ENCODE results near the gene CUL1.

CUL1 gene

DNA sequence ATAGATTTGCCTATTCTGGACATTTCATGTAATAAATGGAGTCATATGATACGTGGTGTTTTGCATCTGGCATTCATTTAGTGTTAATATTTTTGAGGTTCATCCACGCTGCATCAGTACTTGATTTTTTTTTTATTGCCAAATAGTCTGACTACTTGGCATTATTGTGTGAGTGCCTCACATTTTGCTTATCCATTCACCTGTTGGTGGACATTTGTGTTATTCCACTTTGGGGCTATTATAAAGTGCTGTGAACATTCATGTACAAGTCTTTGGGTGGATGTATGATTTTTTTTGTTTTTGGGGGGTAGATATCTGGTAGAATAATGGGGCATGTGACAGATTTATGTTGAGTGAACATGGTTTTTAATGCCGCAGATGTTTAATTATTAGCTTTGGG is 19.7 kb downstream of the CUL1 start:
- DNase-seq (ENCODE audit: low read depth in 2 of 2): no peak

DNA sequence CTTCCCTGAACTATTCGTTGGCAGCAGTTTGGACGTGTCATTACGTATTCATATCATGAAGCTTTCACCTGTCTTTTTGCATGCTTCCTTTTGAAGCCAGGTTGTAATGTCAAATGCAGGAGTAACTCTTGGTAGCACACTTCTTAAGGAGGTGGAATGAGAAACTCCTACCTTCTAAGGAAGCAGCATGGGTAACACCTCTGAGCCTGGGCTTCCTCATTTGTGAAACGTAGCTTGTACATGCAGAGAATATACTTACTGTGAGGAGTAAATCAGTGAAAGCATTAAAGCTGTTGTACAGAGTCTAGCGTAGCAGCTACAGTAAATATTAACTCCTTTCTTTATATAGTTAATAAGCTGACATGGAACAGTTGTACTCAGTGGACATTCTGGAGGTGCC is 21.1 kb downstream of the CUL1 start:
- no peak for DNase-seq (ENCODE audit: low read depth in 2 of 2)

DNA sequence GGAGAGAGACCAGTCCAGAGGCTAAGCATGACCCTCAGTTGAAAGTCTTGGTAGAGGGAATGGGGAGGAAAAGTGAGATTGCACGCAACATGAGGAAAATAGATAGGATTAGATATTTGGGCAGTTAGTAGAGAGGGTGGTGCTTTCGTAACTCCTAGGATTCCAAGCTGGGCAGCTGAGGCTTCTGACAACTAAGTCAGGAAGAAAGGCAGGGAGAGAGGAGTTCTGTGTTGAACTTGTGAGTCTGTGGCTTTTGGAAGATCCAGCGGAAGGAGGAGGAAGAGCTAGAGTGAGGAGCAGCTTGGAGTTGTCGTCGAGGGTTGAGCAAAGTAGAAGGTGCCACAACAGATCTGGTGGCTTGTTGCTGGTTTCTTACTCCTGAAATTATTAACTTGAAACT is 21.8 kb downstream of the CUL1 start:
- no peak for DNase-seq (ENCODE audit: low read depth in 2 of 2)

DNA sequence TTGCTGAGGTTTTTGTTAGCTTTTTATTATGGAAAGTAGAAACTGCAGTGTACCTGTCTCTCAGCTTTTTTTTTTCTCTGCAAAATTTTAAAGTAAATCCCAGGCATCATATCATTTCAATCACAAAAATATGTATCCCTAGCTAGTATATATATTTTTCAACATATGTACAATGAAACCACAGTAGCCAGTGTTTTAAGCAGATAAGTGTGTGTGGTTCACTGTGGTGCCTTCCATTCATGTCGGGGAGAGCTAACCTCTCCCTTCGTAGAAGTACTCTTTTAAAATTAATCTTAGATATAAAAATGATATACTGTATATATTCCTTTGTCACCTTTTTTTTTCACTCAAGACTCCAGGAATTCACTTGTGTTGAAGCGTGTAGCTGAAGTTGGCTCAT is 22.7 kb downstream of the CUL1 start:
- no peak for DNase-seq (ENCODE audit: low read depth in 2 of 2)

DNA sequence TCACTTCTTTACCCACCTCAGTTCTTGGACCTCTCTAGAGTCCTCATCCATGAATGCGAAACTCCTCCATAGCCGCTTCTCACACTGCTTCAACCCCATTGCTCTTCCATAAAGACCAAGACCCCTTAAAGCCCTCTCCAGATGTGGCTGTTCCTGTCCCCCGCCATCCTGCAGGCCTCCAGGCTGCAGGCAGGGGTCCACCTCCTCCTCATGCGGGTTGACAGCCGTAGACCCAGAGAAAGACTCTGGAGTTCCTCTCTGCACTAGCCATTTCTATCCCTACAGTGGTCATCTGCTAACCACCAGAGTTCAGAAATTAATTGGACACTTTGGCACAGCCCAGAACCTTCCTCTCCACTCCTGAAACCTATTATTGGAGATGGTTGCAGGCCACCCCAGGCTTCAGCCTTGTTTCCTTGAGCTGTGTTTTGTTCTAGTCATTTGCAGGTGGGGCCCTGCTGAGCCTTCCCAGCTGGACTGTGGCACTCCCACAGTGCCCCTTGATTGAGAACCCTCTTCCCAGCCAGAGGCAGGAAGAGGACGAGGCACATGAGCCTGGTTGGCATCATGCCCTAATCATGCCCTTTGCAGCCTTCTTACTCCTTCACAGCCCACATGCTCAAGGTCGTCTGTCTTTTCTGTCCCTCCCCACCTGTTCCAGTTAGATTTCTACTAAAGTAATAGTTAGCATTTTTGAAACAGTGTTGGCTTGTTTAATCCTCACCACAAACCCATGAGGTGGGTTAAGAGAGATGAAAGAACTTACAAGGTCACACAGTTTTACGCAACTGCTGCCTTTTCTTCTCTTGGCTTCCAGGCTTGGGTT is 23.9 kb downstream of the CUL1 start:
- no peak for DNase-seq (ENCODE audit: low read depth in 2 of 2)

DNA sequence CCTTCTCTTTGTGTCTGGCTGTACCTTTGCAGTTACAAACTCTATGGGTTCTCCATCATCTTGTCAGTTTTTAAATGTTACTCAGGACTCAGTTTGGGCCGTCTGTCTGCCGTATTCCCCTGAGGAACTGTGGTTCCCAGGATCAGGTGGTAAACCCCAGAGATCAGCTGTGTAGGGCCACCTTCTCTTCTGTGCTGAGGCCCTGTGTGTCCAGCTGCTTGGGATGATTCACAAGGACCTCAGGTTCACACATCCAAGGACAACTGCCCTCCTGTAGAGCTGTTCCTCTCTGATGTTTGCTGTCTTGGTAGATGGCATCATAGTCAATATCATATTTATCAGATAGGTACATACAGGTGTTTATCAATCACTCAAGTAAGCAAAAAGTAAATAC is 24.5 kb downstream of the CUL1 start:
- no peak for DNase-seq (ENCODE audit: low read depth in 2 of 2)

DNA sequence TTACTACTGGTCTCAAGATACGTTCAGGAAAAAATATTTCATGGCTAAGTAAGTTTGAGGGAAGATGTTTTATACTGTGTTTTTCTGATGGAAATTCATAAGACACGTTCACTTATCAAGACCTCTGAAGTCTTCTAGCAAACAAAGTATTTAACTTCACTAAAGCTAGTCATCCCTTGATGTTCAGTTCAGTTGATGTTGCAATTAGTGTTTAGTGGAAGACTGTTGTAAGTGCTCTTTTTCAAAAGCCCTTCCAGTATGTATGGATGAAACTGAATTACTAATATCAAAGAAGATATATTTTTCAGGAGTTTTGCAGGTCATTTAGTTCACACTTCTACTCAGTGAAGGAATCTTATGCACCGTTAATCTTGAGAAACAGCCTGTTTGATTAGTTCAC is 25.1 kb downstream of the CUL1 start:
- no peak for DNase-seq (ENCODE audit: low read depth in 2 of 2)

DNA sequence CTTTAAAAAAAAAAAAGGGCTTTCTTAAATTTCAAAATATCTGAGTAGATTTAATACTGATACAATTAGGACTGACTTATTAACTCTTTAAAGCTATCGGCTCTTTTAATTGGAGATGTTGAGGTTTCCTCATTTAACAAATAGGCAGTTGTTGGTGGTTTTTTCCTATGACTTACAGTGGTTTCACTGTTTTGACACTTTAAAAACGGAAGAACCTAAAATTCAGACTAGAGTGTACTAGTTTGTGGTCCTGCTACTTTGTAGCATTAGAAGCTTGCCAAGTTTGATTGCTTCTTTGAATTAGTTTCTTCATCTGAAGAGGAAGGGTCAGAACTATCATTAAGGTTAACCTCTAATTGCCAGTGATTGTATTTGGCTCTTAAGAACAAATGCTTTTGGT is 27.7 kb downstream of the CUL1 start:
- no peak for DNase-seq (ENCODE audit: low read depth in 2 of 2)

DNA sequence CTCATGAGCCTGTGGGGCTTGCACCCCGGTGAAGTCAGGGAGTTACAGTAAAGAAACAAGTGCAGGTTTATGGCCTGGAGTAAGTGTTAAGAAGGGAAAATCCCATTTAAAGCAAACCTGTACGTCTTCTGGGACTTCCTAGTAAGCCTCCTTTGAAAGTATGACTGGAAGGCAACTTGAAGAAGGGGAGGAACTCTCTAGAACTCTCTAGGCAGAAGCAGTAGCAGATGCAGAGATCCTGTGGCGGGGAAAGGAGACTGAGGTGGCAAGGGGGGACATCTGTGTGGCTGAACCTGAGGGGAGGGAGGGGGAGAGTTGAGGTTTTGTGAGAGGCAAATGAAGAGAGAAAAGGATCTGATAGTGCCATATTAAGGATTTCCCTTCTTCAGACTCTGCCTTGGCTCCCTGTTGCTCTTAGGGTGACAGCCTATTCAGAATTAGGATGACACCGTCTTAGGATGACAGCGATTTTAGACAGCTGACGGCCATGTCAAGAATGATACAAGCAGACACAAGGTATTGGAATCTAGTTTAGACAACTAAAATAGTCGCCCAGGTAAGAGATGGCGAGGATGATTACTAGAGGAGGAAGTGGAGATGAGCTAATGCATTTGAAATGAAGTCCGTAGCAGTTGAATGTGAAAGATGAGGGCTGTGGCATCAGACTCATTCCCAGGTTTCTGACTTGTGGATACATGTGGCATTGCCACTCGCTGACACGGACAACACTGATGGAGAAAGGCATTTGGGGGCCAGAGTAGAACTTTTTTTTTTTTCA is 29.0 kb downstream of the CUL1 start:
- DNase-seq (ENCODE audit: low read depth in 2 of 2): no peak

DNA sequence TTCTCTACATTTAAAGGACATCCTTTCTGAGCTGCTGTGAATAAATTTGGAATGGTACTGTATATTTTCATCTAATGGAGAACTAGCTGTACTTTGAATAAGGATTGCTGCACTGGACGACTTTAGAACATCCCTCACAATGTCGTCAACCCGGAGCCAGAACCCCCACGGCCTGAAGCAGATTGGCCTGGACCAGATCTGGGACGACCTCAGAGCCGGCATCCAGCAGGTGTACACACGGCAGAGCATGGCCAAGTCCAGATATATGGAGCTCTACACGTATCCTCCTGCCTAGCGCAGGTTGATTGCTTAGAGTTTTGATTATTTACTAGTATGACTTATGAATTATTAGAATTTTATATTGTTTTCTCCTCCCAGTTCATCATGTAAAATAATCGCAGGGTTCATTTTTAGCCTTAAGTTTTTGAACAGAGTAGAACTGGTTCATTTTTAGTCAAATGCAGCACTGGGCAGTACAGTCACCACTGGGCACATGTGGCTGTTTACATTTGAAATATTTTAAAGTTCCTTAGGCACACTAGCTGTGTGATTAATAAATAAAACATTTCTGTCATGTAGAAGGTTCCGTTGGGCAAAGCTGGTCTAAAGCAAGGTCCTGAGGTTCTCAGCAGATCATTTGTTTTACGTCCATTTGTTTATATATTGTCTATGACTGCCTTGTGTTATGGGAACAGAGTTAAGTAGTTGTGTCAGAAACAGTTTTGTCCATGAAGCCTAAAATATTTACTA is 31.5 kb downstream of the CUL1 start:
- no peak for DNase-seq (ENCODE audit: low read depth in 2 of 2)

DNA sequence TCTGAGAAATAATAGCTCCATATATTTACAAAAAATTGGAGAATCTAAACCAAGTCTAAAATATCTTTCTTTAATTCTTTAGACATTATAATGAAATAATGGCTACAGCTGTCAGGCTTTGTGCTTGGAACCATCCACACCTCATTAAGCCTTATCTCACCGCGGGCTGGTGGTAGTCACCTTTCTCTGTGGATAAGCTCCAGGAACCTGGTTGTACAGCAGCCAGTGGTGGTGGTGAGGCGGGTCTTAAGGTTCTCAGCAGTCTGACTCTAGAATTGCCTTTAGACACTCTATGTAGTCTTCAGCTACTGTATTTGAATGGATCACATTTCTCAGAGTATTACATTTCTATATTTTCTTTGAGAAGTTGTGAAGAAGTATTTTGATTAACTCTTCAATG is 34.2 kb downstream of the CUL1 start:
- DNase-seq (ENCODE audit: low read depth in 2 of 2): no peak

DNA sequence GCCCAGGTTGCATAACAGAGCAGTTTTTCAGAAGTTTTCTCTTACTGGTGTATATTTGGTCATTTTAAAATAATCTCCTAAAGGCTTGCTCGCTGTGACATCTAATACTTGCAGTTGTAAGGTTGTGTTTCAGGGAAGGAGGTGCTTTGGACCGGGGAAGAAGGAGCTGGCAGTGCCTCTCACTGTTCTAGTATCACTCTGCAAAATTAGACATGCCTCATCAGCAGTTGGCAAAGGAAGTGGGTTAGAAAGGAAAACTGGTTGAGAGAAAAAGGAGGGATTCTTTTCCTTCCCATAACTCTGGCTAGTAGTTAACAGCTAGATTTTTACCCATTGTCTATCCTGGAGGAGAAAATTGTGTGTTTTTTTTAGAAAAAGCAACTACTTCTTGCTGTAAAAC is 34.8 kb downstream of the CUL1 start:
- DNase-seq (ENCODE audit: low read depth in 2 of 2): no peak

DNA sequence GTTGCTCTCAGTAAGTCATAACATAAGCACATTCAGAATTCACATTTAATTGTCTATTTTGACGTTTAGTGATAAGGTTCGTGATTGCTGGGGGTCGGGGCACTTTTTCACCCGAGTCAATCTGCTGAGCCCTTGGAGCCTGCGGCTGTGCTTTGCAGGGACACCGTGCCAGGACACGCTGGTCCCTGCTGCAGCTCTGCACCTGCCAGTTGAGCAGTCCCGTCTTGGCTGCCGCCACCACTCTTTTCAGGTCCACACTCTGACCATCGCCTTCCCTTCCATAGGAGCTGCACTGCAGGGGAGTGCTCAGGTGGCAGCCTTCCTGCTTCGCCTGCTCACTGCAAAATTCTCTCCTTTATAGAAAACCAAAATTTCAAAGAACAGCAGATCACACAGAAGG is 36.4 kb downstream of the CUL1 start:
- no peak for DNase-seq (ENCODE audit: low read depth in 2 of 2)

DNA sequence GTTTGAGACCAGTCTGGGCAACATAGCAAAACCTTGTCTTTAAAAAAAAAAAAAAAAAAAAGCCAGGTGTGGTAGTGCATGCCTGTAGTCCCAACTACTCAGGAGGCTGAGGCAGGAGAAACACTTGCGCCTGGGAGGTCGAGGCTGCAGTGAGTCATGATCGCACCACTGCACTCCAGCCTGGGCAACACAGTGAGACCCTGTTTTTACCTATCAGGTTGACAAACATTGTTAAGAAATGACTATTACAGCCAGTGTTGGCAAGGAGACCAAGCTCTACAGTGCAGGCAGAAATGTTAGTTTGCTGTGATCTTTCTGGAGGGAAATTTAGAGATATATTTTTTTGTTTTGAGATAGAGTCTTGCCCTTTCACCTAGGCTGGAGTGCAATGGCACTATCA is 37.3 kb downstream of the CUL1 start:
- no peak for DNase-seq (ENCODE audit: low read depth in 2 of 2)

DNA sequence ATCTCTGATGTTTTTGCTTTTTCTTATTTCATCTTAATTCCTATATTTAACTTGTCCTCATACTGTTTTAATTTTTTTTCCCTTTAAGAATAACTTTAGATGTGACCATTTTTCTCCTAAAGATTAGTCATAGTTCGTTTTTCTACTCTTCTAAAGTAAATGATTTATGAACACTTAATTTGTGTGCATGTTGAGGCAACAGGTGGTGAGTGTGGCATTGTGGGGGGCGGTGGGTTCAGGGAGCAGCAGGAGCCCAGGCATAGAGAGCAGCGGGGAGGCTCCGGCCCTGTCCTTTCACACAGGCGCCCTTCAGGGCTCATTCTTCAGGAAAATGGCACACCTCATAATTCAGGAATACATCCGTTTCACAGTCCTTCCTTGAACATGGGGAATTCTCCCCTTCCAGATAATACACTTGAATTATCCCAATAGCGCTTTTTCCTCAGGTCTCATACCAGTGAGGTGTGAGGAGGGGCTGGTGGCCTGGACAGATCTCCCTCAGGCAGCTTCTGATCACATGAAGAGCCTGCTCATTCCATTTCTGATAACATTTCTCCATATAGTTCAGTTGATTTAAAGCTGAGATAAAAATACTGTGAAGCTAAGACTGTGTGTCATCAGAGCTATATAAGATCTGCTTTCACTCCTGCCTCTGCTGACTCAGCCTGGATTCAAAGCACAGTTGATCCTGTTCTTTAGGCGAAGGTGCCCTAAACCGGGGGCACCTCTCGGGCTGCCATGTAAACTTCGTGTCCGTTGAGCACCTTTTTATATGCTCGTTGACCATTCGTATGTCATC is 40.2 kb downstream of the CUL1 start:
- DNase-seq (ENCODE audit: low read depth in 2 of 2): no peak

DNA sequence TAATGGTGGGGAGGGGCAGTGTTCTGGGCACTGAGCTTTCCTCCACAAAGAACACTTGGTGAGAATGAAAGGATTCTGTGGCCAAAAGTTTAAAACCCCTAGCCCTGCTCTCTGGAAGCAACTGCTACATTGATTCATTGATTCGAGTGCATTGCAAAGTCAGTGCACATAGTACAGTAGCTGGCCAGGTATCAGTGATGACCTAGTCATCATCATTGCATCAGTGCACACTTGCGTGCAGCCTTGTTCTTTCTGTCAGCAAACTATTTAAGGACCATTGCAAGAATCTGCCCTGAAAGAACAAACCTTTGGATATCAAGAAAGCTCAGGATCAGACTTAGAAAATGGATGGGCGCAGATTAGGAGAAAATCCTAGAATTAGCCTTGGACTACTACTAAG is 47.4 kb downstream of the CUL1 start:
- no peak for DNase-seq (ENCODE audit: low read depth in 2 of 2)

DNA sequence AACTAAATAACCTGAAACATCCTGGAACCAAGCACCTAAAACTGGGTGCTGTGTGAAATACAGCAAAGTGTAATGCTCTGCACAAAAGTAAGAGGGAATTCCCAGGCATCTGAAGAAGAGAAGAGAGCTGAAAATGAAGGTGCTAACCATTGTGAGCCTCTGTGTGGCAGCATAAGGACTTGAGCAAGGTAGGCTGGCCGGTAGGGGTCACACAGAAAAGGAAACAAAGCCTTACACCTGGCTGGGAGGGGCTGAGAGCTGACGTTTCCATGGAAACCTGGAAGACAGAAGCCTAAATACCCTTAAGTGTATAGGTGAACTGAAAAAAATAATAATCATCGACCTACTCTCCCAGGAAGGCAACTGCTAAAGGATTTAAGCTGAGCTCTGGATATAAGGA is 48.6 kb downstream of the CUL1 start:
- no peak for DNase-seq (ENCODE audit: low read depth in 2 of 2)

DNA sequence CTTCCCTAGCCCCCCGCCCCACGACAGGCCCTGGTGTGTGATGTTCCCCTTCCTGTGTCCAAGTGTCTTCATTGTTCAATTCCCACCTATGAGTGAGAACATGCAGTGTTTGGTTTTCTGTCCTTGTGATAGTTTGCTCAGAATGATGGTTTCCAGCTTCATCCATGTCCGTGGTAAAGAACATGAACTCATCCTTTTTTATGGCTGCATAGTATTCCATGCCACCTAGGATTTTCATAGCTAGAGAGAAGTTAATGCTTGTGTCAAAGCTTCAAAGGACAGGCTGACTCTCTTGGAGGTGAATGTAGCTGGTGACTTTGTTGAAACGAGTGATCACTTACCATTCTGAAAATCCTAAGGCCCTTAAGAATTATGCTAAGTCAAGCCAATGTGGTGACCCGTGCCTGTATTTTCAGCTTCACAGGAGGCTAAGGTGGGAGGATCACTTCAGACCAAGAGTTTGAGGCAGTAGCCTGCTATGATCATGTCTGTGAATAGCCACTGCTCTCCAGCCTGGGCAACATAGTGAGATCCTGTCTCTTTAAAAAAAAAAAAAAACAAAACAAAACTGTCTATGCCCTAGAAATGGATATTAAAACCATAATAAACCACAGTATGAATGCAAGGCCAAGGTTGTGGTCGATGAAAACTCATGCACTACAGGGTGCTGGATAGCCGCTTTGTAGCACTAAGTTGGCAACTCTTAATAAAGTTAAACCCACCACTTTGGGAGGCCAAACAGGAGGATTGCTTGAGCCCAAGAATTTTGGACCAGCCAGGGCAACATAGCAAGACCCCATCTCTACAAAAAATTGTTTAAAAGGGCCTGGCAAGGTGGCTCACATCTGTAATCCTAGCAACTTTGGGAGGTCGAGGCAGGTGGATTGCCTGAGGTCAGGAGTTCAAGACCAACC is 52.0 kb downstream of the CUL1 start:
- DNase-seq (ENCODE audit: low read depth in 2 of 2): no peak

DNA sequence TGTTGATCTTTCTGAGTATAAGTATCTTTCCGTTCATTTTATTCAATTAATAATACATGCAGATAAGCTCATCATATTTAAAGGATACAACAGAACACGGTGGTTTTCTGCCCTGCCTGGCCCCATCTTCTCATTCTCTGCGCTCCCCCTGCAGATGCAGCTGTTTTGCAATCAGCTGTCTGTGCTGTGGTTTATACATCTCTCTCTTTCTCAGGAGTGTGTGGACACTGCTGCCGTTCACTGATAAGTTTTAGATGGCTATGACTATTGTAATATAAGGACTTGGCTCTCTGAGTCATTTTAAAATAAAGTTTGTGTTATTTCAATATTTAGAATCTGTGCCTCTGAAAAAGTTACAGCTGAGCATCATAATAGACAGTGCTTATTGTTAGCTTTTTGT is 54.5 kb downstream of the CUL1 start:
- no peak for DNase-seq (ENCODE audit: low read depth in 2 of 2)

DNA sequence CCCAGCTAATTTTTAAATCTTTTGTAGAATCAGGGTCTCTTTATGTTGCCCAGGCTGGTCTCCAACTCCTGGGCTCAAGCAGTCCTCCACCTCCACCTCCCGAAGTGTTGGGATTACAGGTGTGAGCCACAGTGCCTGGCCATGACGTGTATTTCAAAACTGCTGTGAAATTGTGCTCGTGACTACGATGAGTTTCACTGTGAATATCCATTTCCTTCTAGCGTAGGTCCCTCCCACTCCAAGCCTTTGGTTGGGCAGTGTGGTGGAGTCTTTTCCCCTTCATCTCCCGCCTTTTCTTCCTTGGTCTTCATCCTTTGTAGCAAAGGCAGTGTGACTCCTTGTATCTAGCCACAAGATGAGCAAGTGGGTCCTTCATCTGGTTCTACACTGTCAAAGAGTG is 56.2 kb downstream of the CUL1 start:
- DNase-seq (ENCODE audit: low read depth in 2 of 2): no peak

Data from activated CD8-positive, alpha-beta memory T cell treated with anti-CD3 and anti-CD28 coated beads for 4 hours (primary cell).